GM18526 (cell line): ENCODE results near the gene CMTM4.

ENCODE experiments used
- POLR2A ChIP-seq: IDR thresholded peaks from 3 replicates; pipeline ENCODE4 v1.6.1; 2011; ENCODE audit not compliant: insufficient read length; ENCODE audit errors: extremely low read depth

Gene CMTM4

DNA sequence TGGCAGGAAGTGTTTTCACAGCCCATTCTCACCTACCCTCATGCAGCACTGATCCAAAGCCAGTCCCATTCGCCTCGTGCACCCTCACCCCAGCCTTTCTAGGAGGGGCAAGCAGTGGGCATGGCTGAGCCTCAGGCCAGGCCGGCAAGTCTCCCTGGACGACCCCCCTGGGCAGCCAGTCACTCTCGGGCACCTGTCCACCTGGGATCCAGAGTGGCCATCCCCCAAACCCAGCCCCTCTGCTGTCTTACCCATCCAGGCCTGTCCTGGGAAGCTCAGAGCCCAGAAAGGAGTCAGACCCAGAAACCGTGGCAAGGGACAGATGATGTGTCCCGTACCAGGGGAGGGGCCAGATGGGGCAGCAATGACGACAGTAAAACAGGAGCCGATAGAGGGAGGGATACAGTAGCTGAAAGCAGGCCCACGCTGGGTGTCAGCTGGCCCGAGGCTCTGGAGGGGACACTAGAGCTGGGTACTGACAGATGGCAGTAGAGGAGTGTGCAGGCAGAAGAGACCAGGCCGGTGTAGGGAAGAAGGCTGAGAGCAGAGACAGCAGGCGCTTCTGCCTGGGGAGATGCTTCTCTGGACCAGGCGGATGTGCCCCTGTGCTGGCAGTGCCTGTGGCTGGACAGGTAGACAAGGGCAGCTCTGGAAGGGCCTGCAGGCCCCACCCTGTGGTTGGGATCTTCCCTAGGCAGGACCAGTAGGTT is 86.3 kb downstream of the CMTM4 start:
- TF ChIP-seq POLR2A, result no peak

DNA sequence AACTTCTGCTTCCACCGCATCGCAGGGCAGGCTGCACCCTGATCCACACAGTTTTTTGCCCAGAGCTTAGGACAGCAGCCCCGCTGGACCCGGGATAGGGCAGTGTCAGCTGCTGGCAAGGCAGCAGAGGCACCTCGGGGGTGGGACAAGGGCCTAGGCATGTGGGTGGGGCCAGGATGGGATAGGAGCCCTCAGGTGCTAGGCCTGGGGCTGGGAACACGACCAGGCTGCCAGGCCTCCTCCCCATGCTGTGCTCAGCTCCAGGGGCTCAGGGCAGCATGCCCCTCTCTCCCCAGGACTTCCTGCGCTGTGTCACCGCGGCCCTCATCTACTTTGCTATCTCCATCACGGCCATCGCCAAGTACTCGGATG is 87.4 kb downstream of the CMTM4 start:
- TF ChIP-seq POLR2A, result no peak

DNA sequence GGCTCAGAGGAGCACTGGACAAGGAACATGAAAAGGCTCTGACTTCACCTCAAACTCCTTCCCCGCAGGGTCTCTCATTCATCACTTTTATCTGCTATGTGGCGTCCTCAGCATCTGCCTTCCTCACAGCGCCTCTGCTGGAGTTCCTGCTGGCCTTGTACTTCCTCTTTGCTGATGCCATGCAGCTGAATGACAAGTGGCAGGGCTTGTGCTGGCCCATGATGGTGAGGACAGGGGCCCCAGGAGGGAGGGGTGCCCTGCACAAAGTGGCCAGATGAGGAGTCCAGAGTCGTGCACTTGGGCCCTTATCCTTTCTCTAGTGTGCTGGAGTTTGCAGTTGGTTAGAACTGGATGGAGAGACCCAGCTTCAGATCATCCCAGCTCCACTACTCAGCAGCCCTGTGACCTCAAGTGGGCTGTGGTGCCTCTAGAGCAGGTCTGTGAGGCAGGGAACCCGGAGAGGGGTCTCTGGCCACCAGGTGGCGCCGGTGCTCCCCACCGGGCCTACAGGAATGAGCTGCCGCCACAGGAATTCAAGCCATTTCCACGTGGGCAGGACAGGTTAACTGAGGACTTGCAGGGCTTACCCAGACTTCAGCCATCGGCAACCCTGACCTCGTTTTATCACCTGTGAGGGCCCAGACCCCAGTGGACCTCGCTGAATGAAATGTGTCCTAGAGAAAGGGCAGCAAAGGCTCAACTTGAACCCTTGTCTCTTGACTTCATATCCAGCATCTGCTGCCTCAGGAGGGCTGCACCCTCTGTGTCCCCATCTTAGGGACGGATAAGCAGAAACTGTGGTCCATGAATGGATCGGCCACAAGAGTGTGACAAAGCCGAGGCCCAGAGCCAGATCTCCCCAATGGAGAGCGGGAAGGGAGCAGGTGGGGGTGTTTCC is 88.1 kb downstream of the CMTM4 start:
- no peak for TF ChIP-seq POLR2A

GRCh38 chr16:66605979-66606751 is 90.4 kb downstream of the CMTM4 start:
- TF ChIP-seq POLR2A, result no peak

DNA sequence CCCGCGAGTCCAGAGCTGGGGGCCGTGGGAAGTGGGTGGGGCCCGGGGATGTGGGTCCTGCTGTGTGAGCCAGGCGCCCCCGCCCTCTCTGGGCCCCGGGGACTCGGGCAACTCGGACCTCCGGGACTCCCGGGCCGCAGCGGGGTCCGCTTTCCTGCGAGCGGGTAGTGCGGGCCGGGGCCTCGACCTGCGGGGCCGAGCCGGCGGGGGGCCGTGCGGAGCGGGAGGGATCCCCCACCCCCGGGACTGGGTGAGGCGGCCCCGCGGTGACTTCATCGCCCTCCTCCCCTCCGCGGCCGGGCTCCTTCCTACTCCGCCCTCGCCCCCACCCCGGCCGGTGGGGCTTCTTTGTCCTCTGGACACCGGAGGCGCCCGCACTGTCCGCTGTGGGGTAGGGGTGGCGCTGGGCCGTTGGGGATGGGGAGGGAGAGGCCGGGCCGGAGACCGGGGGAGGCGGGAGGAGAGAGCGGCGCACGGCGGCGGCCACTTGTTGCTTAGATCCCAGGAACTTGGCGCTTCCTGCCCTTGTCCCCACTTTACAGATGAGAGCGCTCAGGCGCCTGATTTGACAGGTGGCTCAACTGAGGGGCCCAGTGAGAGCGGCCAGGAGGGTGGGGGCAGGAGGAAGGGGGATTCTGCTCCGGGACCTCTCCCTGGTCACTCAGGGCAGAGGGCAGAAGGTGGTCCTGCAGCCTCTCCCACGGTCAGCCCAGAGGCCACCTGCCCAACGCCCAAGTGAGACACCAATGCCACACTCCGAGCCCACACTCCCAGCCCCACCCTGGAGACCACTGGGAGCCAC is 91.2 kb downstream of the CMTM4 start:
- TF ChIP-seq POLR2A, result no peak

- no peak for TF ChIP-seq POLR2A
These were observed 92.0 kb downstream of the CMTM4 start, which contains the start of gene CMTM3 for GRCh38 chr16:66604376-66605176. Gene CMTM3 (plus strand): TSS chr16:66604704. CDS start chr16:66604806, 102 bp downstream.

DNA sequence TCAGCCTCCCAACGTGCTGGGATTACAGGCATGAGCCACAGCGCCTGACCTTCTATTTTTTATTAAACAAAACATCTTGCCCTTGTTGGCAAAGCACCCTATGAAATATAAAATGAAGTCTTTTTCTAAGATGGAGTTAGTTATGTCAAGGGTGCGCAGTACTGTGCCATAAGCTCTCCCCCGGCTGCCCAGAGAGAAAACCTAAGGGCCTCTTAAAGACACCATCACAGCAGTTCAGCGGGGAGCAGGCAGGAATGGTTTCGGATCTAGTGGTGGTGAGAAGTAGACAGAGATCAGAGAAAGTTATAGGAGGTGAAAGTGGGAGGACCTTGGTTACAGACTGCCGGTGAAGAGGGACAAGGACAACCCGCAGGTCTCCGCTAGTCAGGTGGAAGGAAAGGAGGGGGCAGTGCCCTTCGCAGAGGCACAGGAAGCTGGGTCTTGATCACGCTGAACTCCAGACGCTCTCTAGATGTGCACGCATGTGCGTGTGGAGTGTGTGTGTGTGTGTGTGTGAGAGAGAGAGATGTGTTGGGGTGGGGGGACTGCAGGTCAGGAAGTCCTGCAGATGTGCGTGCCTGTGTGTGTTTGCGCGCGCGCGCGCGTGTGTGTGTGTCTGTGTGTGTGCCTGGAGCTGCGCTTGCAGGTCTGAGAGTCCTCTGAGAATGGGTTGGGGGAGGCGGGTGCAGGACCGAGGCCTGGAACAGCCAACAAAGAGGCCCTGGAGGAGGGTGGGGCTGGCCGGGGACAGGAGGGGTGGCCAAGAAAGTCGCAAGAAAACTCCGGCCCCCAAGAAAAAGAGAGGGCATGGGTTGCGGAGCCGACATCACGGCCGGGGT is 92.8 kb downstream of the CMTM4 start:
- peak; percentile 20 for TF ChIP-seq POLR2A

DNA sequence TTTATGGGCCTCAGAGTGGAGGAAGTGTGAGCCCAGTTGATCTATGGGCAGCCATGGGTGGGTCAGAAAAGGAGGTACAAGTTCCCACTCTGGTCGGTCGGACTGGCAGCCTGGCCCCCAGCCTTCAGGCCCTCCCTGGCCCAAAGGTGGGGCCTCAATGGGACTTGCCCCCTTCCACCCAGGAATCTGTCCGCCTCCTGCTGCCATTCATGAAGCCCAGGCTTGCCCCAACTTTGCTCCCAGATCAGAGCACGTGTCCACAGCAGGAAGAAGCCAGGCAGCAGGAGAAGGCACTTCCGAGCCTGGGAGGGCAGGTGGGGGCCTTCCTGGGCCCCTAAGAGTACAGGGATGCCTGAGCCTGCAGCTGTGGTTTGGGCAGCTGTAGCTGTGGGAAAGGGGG is 95.1 kb downstream of the CMTM4 start:
- no peak for TF ChIP-seq POLR2A

DNA sequence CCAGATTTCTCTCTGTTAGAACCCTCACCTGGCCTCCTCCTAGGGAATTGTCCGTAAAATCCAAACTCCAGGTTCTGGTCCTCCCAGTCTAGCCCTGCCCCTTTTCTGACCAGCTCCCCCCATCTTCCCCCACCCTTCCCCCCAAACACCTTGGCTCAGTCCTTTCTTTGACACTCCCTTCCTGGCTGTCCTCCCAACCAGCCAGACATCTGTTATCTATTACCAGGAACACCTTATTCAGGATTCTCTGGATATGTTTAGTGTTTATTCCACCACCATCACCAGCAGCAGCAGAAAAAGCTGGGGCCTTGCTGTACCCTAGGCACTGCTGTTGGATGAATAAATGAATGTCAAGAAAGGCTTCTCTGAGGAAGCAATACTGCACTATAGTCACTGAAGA is 96.1 kb downstream of the CMTM4 start:
- no peak for TF ChIP-seq POLR2A

DNA sequence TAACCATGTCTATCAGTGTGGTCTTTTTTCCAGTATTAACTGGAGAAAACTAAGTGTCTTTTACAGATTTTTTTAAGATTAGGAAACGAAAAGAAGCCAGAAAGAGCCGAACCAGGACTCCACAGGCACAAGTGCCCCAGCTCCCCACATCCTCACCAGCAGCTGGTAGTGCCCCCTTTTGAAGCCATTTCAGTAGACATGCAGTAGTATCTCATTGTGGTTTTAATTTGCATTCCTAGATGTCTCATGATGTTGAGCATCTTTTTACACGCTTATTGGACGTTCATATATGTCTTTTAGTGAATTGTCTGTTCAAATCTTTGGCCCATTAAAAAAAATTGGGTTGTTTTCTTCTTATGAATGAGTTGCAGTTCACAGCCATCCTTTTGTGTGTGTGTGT is 96.8 kb downstream of the CMTM4 start:
- TF ChIP-seq POLR2A, result no peak

- no peak for TF ChIP-seq POLR2A
These were observed 98.4 kb downstream of the CMTM4 start for GRCh38 chr16:66598111-66598510.

DNA sequence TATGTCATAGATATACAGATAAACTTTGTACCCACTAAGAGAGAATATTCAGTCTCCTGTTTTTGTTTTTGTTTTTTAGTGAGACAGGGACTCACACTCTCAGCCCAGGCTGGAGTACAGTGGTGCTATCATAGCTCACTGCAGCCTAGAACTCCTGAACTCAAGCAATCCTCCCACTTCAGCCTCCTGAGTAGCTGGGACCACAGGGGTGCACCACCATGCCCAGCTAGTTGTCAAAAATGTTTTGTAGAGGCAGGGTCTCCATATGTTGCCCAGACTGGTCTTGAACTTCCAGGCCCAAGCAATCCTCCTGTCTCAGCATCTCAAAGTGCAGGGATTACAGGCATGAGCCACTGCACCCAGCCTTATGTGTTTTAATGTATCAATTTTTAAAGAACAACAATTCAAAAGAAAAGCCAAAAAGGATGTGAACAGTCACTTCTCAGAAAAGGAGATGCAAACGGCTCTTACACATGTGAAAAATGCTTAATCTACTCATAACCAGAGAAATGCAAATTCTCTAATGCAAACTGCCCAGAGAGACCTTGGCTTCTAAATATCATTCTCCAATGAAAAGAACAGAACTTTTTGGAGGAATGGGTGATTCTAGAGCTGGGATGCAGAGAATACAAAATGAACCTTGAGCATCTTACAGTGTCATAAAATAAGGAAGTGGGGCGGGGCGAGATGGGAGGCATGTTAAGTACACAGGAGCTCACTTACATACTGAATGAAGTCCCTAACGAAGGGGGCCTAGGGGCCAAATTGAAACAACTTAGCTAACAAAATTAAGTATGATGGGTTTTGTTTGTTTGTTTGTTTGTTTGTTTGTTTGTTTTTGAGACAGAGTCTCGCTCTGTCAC is 99.3 kb downstream of the CMTM4 start:
- TF ChIP-seq POLR2A, result no peak
